Large intestine (tissue), 12 donors: ENCODE data around the gene ARPIN. TPM values are rescaled to one million over a fixed set of nuclear protein-coding genes. Genes with fewer than 3 reads are reported as not detected.
"Not testable (repeated sequence)": the region's sequence is repeated elsewhere in the genome, so short reads cannot be mapped to it uniquely, and the experiment has no call there.

ENCODE experiments used
- DNase-seq, 2 donors: peaks; one replicate each; pipeline versions ENCODE4 v3.0.0 to v3.0.0-alpha.2; 2013
- H3K27ac ChIP-seq: one replicate; pipeline ENCODE4 v1.5.1; 2013; ENCODE audit warnings: low read length
- H3K27me3 ChIP-seq: 2 replicates; pipeline ENCODE4 v1.6.1; 2013; ENCODE audit warnings: low read length; ENCODE audit not compliant: control insufficient read depth, insufficient read depth
- H3K36me3 ChIP-seq: 2 replicates; pipeline ENCODE4 v1.6.1; 2013; ENCODE audit warnings: low read length; ENCODE audit not compliant: control insufficient read depth, insufficient read depth
- H3K4me1 ChIP-seq: one replicate; pipeline ENCODE4 v1.6.1; 2013; ENCODE audit warnings: low read length; ENCODE audit not compliant: control insufficient read depth, insufficient read depth
- H3K4me3 ChIP-seq: one replicate; pipeline ENCODE4 v1.5.1; 2013; ENCODE audit warnings: low read length
- H3K9me3 ChIP-seq: one replicate; pipeline ENCODE4 v1.6.1; 2013; ENCODE audit warnings: mild to moderate bottlenecking, low read depth, low read length, moderate library complexity; ENCODE audit not compliant: control insufficient read depth
- WGBS: methylation state at CpG from one replicate; pipeline ENCODE4 v1.1.5; 2013; ENCODE audit warnings: low lambda C conversion rate; ENCODE audit not compliant: insufficient coverage; 5-methylcytosine and 5-hydroxymethylcytosine counted together
- long read RNA-seq, 11 donors: transcript quantifications; one replicate each; lab custom pipeline, GENCODE V29; 2026
- polyA plus RNA-seq: library from polyadenylated mRNA; unstranded; fragments of 120-200 nt; gene quantifications from one replicate; pipeline ENCODE4 v1.2.1, GENCODE V29; 2013

ARPIN gene
- 31.3 TPM for polyA plus RNA-seq
- long read RNA-seq, donor 1, full-length matches to known transcripts: 6 of 6 reads
- long read RNA-seq, donor 1, partial matches to known transcripts: 0 of 6 reads
- long read RNA-seq, donor 1, other reads (novel, unspliced or antisense): 0 of 6 reads
- long read RNA-seq, donor 2, full-length matches to known transcripts: 20 of 20 reads
- long read RNA-seq, donor 2, partial matches to known transcripts: 0 of 20 reads
- long read RNA-seq, donor 2, other reads (novel, unspliced or antisense): 0 of 20 reads
- long read RNA-seq, donor 3: 0 reads
- long read RNA-seq, donor 4, full-length matches to known transcripts: 1 of 1 reads
- long read RNA-seq, donor 4, partial matches to known transcripts: 0 of 1 reads
- long read RNA-seq, donor 4, other reads (novel, unspliced or antisense): 0 of 1 reads
- long read RNA-seq, donor 5, full-length matches to known transcripts: 5 of 5 reads
- long read RNA-seq, donor 5, partial matches to known transcripts: 0 of 5 reads
- long read RNA-seq, donor 5, other reads (novel, unspliced or antisense): 0 of 5 reads
- long read RNA-seq, donor 6, full-length matches to known transcripts: 9 of 9 reads
- long read RNA-seq, donor 6, partial matches to known transcripts: 0 of 9 reads
- long read RNA-seq, donor 6, other reads (novel, unspliced or antisense): 0 of 9 reads
- long read RNA-seq, donor 7, full-length matches to known transcripts: 6 of 6 reads
- long read RNA-seq, donor 7, partial matches to known transcripts: 0 of 6 reads
- long read RNA-seq, donor 7, other reads (novel, unspliced or antisense): 0 of 6 reads
- long read RNA-seq, donor 8, full-length matches to known transcripts: 4 of 9 reads
- long read RNA-seq, donor 8, partial matches to known transcripts: 5 of 9 reads
- long read RNA-seq, donor 8, other reads (novel, unspliced or antisense): 0 of 9 reads
- long read RNA-seq, donor 9, full-length matches to known transcripts: 6 of 6 reads
- long read RNA-seq, donor 9, partial matches to known transcripts: 0 of 6 reads
- long read RNA-seq, donor 9, other reads (novel, unspliced or antisense): 0 of 6 reads
- long read RNA-seq, donor 10, full-length matches to known transcripts: 15 of 15 reads
- long read RNA-seq, donor 10, partial matches to known transcripts: 0 of 15 reads
- long read RNA-seq, donor 10, other reads (novel, unspliced or antisense): 0 of 15 reads
- long read RNA-seq, donor 11, full-length matches to known transcripts: 2 of 2 reads
- long read RNA-seq, donor 11, partial matches to known transcripts: 0 of 2 reads
- long read RNA-seq, donor 11, other reads (novel, unspliced or antisense): 0 of 2 reads

- Histone ChIP-seq H3K4me1 (peaks cover 28% of the 10 kb centered on the region), H3K9me3 (no peaks in the 10 kb centered on the region), H3K4me3 (peak within 1 kb of the TSS; percentile 62), H3K36me3 (peaks cover 23% of the 10 kb centered on the region), H3K27me3 (no peaks in the 10 kb centered on the region), H3K27ac (peak within 1 kb of the TSS; percentile 99)
- no CpG with 5 or more reads among the region's 57 CpGs for WGBS
- peak; percentile 50 to 81 for DNase-seq
Measured at GRCh38 chr15:89912674-89913396, at the start of gene ARPIN. TSS of gene ARPIN (minus strand) at chr15:89912952. CDS start at chr15:89912835, 117 bp downstream.

DNA sequence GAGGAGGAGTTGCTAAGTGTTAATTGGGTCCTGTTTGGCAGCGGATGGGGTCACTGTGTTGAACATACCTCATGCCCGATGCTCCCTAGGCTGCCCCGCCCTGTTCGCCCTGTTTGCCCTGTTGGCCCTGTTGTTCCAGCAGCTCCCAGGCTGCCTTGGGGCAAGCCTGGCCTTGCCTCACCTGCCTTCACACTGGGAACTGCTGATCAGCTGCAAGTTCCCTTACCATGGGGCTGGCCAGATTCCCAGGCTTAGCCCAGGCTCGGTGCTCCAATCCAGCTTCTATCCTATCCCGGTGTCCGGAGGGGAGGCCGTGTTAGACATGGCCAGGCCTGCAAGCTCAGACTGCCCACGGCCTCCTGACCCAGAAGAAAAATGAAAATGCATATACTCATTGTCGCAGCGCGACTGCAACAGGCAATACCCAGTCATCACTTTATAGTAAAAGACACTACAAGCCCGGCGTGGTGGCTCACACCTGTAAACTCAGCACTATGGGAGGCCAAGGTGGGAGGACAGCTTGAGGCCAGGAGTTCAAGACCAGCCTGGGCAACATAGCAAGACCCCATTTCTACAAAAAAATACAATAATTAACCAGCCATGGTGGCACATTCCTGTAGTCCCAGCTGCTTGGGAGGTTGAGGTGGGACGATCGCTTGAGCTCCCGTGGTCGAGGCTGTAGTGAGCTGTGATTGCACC, 45.5 kb upstream of the ARPIN start:
- no peak overlapping the region for H3K27ac ChIP-seq
- DNase-seq: peak; percentile 61 to 74
- no CpG with 5 or more reads among the region's 18 CpGs for WGBS

DNA sequence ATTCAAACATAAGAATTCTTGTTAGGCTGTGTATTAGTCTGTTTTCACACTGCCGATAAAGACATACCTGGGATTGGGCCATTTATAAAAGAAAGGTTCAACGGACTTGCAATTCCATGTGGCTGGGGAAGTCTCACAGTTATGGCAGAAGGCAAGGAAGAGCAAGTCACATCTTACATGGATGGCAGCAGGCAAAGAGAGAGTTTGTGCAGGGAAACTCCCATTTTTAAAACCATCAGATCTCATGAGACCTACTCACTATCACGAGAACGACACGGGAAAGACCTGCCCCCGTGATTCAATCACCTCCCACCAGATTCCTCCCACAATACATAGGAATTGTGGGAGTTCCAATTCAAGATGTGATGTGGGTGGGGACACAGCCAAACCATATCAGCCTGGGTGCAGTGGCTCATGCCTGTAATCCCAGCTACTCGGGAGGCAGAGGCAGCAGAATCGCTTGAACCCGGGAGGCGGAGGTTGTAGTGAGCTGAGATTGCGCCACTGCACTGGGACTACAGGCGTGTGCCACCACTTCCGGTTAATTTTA, 42.8 kb upstream of the ARPIN start:
- 100% methylated on average over 3 of the region's 13 CpGs for WGBS
- not testable (repeated sequence) for H3K36me3 ChIP-seq, DNase-seq, H3K27me3 ChIP-seq, H3K4me3 ChIP-seq, H3K9me3 ChIP-seq, H3K27ac ChIP-seq, H3K4me1 ChIP-seq

More for the DNA sequence above, 45.5 kb upstream of the ARPIN start:
- no peaks in the 10 kb centered on the region for H3K36me3 ChIP-seq
- no peak overlapping the region for H3K4me3 ChIP-seq
- no peaks in the 10 kb centered on the region for H3K9me3 ChIP-seq
- H3K4me1 ChIP-seq: peaks cover 3% of the 10 kb centered on the region
- no peaks in the 10 kb centered on the region for H3K27me3 ChIP-seq

DNA sequence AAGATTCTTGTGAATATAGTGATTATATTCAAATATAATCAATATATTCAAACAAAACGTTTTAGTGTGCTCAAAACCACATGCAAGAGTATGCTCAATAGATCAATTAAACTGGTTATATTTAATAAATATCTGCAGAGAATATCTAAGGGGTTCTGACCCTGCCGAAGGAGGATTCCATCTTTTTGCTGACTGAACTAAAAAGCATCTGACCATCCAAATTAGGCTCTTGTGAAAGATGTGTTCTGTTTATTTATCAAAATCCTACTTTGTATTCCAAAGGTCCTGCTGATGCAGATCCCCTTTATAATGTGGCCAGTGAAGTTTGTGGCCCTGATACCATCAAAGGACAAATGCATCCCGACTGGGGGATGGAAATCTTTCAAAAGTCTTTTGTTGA, 41.8 kb upstream of the ARPIN start:
- H3K9me3 ChIP-seq: no peaks in the 10 kb centered on the region
- DNase-seq: no peak
- no peak overlapping the region for H3K4me3 ChIP-seq
- H3K27me3 ChIP-seq: no peaks in the 10 kb centered on the region
- no peaks in the 10 kb centered on the region for H3K36me3 ChIP-seq
- peaks cover 3% of the 10 kb centered on the region for H3K4me1 ChIP-seq
- no peak overlapping the region for H3K27ac ChIP-seq
- 100% methylated on average over 1 of the region's 3 CpGs for WGBS

DNA sequence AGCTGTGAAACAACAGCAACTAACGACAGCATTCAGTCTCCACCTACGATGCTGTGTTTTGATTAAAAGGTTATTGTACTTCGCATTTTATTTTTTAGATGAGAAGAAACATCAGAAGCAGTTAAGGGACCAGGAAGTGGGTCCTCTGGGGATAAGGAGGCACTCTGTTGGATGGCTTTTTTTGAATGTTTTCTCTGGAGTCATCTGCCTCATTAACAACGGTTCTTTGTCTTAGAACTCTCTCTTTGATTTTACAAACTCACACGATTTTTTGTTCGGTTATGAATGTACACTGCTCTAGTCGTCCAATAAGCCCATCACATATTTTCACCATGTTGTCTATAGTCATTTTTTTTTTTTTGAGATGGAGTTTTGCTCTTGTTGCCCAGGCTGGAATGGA, 36.0 kb upstream of the ARPIN start:
- 100% methylated on average over 2 of the region's 7 CpGs for WGBS
- Histone ChIP-seq H3K9me3 (peaks cover 4% of the 10 kb centered on the region), H3K27me3 (no peaks in the 10 kb centered on the region), H3K4me1 (no peaks in the 10 kb centered on the region), H3K27ac (no peak overlapping the region), H3K4me3 (no peak overlapping the region), H3K36me3 (no peaks in the 10 kb centered on the region)
- no peak for DNase-seq

GRCh38 chr15:89947385-89947784, 34.6 kb upstream of the ARPIN start:
- H3K27me3 ChIP-seq: no peaks in the 10 kb centered on the region
- no peaks in the 10 kb centered on the region for H3K36me3 ChIP-seq
- no peak overlapping the region for H3K4me3 ChIP-seq
- DNase-seq: no peak
- H3K4me1 ChIP-seq: no peaks in the 10 kb centered on the region
- peak overlapping the region; percentile 65 for H3K27ac ChIP-seq
- peaks cover 4% of the 10 kb centered on the region for H3K9me3 ChIP-seq
- 60% methylated on average over 1 of the region's 3 CpGs for WGBS

DNA sequence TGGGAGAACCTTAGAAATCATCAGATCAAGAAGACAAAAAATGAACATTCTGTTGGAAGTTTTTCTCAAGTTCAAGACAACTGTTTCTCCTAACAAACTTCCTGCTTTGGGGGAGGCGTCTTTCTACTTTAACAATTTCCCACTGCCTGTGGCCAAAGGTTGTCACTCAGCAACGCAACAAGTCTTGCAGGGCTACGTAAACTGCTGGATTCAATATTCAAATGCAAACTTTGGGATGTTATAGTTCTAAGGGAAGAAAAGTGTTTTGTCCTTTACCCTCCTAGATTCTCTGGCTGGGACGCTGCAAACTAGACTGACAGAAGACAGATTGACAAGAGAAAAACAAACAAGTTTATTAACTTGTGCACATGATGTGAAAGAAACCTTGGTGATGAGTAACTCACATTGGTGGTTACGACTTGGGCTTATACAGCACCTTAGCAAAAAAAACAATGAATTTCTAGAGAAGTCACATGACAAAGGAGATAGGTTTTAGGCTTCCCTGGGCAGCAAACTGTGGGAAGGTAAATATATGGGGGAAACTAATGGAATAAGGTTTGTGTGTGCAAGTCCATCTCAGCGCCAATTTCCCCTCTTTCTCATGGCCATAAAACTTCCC, 34.0 kb upstream of the ARPIN start:
- WGBS: 14% methylated on average over 2 of the region's 6 CpGs
- Histone ChIP-seq H3K27ac (peak overlapping the region; percentile 65), H3K4me3 (no peak overlapping the region), H3K4me1 (no peaks in the 10 kb centered on the region), H3K9me3 (peaks cover 4% of the 10 kb centered on the region), H3K27me3 (no peaks in the 10 kb centered on the region), H3K36me3 (no peaks in the 10 kb centered on the region)
- peak; percentile 19 to 73 for DNase-seq

DNA sequence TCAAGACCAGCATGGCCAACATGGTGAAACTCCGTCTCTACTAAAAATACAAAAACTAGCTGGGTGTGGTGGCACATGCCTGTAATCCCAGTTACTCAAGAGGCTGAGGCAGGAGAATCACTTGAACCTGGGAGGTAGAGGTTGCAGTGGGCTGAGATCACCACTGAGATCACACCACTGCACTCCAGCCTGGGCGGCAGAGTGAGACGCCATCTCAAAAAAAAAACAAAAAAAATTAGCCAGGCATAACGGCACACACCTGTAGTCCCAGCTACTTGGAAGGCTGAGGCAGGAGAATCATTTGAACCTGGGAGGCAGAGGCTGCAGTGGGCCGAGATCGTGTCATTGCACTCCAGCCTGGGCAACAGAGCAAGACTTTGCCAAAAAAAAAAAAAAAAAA, 31.0 kb upstream of the ARPIN start:
- DNase-seq, H3K27ac ChIP-seq, H3K36me3 ChIP-seq, H3K4me1 ChIP-seq, H3K9me3 ChIP-seq, H3K27me3 ChIP-seq, H3K4me3 ChIP-seq: not testable (repeated sequence)
- WGBS: 82% methylated on average over 2 of the region's 6 CpGs

DNA sequence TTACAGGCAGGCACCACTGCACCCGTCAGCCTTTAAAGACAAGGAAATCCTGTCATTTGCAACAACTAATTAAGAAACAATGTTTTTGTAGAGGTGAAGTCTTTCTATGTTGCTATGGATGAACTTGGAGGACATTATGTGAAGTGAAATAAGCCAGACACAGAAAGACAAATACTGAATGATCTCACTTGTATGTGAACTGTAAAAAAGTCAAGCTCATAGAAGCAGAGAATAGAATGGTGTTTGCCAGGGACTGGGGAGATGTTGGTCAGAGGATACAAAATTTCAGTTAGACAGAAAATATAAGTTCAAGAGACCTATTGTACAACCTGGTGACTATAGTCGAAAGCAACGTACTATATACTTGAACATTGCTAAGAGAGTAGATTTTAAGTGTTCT, 27.2 kb upstream of the ARPIN start:
- Histone ChIP-seq H3K36me3 (no peaks in the 10 kb centered on the region), H3K27ac (no peak overlapping the region), H3K4me3 (no peak overlapping the region), H3K9me3 (no peaks in the 10 kb centered on the region), H3K27me3 (no peaks in the 10 kb centered on the region), H3K4me1 (no peaks in the 10 kb centered on the region)
- no peak for DNase-seq
- 90% methylated on average over 2 of the region's 3 CpGs for WGBS
